ENCODE measurements around the gene UBE3C.
"Not testable (repeated sequence)": the region's sequence is repeated elsewhere in the genome, so short reads cannot be mapped to it uniquely, and the experiment has no call there.

Gene UBE3C

DNA sequence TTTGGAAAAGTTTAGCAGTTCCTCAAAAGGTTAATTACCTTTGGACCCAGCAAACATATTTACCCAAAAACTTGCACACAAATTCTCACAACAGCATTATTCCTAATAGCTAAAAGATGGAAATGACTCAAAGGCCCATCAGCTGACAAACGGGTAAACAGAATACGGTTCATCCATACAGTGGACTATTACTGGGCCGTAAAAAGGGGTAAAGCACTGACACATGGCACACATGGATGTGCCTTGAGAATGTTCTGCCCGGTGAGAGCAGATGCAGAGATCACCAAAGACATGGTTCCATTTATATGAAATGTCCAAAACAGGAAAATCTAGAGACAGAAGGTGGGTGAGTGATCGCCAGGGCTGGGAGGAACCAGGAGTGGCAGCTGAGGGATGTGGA, 102.9 kb downstream of the UBE3C start:
- DNase-seq: no peak

DNA sequence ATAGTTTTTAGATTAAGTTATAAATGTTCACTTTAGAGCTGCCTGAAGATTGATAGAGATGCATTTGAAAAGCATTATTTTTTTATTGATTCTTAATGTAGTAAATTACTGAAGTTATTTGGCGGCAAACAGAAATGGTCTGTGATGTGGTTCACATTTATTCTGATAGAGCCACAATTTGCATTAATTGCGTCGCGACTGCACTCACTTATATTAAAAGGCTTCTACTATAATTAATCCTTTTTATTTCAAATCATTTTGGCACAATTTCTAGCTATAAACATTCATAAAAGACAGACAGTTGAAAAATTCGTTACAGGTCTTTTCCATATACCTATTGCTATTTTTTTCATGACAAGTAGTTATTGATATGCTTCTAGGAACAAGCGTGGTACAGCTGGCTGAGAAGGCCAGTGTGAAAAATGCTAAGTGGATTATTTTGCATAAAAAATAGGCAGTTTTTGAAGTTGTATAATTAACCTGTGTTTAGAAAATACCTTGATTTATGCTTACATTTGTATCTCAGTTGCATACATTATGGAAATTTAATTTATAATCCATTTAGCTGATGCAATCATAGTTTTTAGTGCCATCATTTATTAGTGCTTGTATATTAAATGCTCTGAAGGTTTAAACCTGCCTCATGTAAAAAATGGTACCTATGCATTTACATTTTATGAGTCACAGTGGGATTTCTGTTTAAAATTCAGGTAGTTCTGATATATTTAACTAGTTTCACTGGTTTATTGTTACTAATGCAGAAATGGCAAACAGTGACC, 106.0 kb downstream of the UBE3C start:
- no peak for DNase-seq

DNA sequence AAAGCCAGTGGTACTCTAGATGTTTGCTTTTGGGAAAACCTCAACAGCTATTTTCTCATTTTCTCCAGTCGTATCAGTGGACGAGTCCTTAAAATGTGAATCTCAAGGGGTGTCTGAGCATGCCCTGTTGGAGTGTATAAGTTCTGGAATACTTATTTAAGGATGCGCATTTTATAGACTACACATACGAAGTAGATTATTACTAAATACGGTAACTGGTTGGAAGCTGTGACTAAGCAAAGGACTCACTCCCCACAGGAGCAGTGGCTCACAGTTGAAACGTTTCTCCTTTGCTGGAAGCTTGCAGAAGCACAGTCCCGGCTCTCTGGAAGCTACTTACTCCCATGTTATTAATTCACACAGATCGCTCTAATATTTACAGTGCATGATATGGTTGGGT, 107.3 kb downstream of the UBE3C start:
- DNase-seq: no peak

DNA sequence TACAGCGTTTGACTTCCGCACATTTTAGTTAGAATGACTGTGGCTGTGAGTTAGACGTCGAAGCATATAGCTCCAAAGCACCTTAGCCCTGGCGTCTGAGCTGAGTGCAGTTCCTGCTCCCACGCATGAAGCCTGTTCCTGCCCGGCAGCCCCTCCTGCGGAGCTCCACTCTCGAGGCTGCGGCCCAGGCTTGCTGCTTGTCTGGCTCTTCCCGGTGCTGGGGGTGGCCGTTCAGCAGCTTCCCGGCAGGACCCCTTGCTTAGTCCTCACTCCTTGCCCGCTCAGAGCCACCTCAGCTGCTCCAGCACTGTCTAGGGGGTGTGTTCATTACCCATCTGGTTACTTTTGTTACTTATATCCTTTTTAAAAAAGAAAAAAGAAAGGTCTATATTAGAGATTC, 109.9 kb downstream of the UBE3C start:
- DNase-seq: no peak

DNA sequence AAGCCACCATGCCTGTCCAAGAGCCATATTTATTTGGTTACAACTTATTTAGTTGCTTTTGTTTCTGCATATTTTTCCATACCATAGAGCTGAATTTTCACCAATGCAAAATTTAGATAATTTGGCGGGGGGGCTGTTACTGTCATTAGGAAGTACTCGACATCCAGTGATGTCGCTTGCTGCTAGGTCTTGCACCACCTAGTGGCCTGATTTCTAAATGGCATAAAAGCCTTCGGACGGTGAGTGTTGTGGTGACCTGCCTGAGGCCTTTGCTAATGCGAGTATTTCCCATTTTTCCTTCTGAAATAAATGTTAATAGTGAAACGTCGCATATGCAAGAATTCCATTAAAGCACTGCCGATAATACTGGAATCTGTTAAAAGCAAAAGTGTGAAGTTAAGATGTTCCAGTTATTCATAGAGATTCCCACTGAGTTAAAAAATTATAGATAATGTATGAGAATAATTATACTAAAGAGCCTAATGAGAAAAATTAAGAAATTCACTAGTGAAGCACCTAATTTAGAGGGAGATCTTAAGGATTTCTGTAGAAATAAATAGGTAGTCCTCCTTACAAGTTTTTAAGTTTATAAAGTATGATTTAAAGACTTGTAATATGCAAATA, 112.0 kb downstream of the UBE3C start:
- peak; percentile 70 for DNase-seq

DNA sequence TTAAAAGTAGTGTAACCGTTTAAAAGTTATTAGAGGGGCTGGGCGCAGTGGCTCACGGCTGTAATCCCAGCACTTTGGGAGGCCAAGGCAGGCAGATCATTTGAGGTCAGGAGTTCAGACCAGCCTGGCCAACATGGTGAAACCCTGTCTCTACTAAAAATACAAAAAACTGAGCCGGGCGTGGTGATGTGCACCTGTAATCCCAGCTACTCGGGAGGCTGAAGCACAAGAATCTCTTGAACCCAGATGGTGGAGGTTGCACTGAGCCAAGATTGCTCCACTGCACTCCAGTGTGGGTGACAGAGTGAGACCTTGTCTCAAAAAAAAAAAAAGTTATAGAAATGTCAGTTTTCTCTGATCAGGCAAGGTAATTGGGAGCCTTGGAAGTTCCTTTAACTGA, 113.1 kb downstream of the UBE3C start:
- DNase-seq: not testable (repeated sequence)

DNA sequence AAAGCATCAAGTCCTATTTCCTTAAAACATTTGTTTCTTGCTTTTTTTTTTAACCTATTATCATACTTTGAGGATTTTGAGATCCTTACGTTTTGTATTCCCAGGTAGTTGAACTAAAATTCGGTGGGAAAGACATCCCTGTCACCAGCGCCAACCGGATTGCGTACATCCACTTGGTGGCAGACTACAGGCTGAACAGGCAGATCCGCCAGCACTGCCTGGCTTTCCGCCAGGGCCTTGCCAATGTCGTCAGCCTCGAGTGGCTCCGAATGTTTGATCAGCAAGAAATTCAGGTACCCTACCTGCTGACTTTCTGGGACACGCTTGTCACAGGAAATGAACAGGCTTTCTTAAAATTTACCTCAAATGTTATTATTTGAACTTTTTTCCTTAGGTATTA, 115.1 kb downstream of the UBE3C start:
- no peak for DNase-seq

DNA sequence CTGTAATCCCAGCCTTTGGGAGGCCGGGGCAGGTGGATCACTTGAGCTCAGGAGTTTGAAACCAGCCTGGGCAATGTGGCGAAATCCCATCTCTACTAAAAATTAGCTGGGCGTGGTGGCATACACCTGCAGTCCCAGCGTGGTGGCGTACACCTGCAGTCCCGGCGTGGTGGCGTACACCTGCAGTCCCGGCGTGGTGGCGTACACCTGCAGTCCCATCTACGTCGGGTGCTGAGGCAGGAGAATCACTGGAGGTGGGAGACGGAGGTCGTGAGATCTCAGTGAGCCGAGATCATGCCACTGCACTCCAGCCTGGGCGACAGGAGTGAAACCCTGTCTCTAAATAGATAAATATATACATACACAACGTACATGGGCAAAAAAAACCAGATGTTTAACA, 116.1 kb downstream of the UBE3C start:
- not testable (repeated sequence) for DNase-seq

DNA sequence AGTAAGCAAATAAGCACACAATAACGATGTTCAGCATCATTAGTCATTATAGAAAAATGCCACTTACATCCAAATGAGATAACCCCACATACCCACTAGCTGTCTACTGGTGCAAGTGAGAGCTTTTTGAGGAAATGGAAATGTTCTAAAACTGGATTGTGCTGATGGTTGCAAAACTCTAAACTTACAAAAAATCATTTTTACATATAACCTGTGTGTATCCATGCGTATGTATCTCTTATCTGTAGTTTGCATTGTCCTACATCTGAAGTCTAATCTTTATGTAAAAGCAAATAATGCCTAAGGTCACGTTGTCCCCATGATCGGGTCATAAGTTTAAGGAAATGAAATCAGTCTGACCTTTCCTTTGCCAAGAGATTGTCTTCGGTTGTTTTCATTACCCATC, 116.5 kb downstream of the UBE3C start:
- DNase-seq: no peak

DNA sequence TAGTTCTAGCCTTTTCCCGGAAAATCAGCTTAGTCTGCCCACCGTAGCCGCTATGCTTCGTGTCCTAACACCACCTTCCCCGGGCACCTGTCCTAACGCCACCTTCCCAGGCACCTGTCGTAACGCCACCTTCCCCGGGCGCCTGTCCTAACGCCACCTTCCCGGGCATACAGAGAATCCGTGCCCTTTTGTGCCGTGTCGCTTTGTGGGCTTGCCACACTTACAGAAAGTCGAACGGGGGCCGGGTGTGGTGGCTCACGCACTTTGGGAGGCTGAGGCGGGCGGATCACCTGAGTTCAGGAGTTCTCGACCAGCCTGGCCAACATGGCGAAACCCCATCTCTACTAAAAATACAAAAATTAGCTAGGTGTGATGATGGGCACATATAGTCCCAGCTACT, 124.4 kb downstream of the UBE3C start:
- DNase-seq: peak; percentile 48

DNA sequence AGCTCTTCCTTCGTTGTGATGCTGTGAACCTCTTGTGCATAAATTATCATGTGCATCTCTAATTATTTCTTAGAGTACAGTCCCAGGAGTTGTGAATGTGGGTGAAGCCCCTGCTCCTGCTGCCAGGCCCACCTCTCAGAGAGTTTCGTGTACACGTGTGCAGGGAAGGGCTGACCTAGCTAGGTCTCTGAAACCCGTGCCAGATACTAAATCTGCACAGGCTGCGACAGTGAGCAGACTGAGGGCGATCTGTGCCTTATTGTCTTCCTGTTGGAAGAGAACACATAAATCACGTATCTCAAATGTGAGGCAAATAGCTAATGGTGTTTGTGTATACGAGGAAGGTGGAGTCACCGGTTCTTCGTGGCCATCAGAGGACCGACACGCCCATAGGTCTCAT, 126.3 kb downstream of the UBE3C start:
- peak; percentile 38 for DNase-seq

DNA sequence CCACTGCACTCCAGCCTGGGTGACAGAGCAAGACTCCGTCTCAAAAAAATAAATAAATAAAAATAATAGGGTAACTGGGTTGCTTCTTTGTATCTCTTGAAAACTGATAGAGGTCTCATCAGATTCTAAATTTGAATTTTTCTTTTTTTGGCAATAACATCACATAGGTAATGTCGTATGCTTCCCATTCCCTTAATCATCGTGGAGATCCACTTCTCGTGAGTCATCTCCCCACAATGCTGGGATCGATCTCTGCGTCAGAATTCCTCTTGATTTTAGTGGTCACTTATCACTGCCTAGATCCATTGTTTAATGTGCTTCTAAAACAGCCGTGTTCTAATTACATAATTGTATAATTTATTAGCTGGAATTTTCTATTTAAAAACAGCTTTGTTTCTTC, 127.5 kb downstream of the UBE3C start:
- no peak for DNase-seq

DNA sequence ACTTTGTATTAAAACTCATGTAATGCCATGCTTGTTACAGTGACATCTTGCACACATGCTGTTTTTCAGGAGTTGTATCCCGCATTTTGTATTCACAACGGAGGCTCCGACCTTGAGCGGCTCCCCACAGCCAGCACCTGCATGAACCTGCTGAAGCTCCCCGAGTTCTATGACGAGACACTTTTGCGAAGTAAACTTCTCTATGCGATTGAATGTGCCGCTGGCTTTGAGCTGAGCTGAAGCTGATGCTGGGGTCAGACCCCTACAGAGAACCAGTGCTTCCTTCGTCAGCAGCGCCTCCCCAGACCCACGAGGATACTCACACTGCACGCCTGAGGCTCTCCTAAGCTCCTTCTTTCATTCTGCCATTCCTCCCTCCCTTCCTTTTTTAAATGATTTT, 128.8 kb downstream of the UBE3C start:
- no peak for DNase-seq

DNA sequence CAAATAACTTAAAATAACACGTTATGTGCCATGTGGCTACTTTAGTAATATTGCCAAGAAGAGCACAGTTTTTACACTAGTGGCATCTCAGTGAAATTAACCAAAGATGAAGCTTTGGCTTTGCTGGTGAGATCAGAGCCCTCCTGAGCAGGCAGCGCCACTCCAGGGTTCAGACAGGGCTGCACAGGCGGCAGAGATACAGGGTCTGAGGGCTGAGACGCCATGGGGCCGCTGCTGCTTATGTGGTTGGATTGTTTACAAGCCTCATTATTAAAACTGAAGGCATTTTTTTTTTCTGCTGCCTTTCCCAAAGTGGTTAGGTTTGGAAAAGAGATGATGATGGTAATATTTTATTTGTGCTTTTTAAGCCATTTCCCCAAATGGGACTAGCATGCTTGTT, 129.2 kb downstream of the UBE3C start:
- peak; percentile 19 for DNase-seq

DNA sequence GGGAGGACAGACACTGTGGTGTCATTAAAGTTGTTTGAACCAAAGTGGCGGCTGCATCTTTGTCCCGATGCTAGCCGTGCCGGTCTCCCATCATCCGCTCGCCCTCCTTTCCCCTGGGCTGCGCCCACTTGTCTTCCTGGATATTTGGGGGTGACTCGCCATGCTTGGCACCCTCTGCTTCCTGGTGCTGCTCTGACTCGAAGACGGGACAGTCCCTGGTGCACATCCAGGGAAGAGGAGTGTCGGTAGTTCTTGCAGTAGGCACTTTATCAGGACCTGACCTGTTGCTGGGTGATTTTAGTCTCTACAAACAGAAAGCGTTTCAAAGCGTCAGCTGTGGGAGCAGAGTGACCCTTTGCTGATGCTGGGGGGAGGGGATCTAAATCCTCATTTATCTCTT, 129.8 kb downstream of the UBE3C start:
- peak; percentile 40 for DNase-seq

DNA sequence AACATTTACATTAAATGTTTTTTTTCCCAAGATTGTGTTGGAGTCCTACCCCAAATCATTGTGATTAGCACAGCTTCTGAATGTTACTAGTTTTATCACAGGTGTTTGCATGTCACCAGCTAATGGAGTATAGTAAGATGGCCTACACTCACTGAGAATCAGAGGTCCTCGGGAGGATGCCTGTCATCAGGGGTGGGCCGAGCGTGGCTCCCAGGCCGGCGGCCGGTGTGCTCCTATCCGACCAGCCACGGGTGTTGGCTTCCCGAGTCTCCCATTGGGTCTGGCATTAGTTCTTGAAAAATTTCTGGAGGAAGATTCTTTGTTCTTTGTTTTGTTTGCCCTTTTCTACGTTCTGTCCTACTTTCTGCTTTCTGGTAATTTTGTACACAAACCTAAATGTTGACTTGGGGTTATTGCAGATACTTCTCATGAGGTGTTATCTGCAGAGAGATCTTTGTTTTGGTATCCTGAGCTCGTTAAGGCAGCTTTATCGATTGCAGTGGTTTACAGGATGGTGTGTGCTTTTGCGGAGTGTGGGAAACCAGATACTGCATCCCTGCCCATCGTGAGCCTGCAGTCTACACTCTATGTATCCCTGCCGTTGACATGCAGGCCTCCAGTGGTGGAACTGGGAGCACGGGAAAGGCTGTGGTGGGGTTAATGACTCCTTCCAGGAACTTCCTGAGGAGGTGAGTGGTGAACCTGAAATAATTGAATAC, 130.8 kb downstream of the UBE3C start:
- DNase-seq: peak; percentile 15

DNA sequence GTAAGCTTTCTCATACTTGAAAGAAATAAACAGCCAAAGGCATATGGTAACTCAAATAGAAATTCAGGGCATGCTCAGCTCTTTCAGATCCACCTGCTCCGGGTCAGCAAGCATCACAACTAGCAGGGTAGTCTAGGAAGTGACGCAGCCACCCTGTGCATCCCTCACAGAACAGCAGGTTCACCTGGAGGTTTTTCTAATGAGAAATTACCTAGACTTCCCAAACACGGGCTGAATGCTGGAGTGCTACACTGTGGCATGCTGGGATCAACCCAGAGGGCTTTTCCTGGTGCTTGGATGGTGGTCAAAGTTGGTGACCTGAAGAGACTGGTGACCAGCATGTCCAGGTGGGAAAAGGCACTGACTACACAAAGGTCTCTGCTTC, 131.3 kb downstream of the UBE3C start:
- DNase-seq: no peak

DNA sequence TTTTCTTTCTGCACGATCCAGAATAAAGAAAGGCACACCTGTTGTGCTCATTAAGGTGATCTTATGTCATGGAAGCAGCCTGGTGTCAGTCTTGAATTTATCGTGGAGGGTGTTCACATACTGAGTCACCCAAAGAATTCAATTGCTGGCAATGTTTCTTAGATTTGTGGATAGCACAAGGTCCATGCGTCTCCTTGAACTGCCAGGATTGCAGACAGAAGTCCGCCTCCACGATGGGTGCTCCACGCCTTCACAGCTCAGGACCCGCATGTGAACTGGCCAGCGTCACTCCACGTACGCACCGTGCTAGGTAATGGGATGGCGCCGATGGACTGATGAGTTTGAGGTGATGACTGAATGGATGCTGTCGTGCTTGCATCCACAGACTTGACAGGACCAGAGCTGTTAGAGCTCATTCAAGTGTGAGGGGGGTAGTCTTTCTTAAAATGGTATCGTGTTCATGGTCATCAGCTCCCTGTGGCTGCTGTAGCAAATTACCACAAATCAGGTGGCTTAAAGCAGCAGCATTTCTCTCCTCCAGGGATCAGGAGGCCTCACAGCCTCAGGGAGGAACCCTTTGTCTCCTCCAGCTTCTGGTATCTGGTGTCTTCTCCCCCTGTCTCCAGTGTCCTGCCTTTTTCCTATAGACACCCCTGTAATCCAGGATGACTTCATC, 132.7 kb downstream of the UBE3C start:
- DNase-seq: no peak

DNA sequence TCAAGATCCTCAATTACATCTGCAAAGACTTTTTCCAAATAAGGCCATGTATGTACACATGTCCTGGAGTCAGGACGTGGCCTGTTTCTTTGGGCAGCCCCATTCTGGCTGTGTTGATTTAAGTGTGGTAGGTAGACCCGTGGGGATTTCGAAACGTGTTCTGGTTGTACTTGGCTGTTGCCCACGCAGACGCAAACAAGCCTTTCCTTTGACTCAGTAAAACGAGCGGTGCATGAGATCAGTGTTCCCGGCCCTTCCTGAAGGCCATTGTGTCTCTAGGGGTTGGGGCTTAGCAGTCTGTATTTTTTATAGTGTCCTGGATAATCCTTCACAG, 133.2 kb downstream of the UBE3C start:
- DNase-seq: no peak

DNA sequence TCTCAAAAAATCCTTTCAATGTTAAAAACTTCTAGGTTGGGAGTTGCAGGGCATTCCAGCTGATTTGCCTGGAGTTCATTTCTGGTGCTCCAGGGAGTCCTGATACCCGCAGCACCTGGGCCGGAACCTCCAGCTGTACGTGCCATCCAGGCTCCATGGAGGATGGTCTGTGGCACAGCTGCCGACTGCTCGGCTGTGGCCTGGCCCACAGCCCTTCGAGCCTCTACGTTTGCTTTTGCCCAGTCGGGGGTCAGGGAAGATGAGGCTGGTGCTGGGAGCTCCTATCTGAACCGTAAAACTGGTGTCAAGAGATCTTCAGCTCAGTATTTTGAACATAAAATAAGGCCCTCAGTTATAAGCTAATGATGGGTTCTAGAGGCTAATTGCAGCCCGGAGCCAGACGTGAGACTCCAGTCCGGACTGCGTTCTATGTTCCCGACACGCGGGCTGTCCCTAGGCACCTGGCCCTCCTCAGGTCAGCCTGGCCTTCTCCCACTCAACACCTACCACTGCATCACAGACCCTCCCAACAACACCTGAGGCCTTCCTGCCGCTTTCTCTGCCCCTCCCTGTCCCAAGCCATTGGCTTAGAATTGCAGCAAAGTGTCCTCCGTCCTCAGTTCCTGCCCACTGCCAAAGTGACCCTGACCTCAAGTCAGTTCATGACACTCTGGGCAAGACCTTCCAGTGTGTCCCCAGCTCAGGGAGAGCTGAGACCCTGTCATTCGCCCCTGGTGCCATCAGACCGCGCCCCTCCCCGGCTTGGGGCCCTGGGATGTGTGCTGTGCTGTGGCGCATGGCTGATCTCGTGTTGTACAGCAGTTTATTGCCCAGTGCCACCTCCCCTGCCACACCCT, 133.9 kb downstream of the UBE3C start:
- no peak for DNase-seq

DNA sequence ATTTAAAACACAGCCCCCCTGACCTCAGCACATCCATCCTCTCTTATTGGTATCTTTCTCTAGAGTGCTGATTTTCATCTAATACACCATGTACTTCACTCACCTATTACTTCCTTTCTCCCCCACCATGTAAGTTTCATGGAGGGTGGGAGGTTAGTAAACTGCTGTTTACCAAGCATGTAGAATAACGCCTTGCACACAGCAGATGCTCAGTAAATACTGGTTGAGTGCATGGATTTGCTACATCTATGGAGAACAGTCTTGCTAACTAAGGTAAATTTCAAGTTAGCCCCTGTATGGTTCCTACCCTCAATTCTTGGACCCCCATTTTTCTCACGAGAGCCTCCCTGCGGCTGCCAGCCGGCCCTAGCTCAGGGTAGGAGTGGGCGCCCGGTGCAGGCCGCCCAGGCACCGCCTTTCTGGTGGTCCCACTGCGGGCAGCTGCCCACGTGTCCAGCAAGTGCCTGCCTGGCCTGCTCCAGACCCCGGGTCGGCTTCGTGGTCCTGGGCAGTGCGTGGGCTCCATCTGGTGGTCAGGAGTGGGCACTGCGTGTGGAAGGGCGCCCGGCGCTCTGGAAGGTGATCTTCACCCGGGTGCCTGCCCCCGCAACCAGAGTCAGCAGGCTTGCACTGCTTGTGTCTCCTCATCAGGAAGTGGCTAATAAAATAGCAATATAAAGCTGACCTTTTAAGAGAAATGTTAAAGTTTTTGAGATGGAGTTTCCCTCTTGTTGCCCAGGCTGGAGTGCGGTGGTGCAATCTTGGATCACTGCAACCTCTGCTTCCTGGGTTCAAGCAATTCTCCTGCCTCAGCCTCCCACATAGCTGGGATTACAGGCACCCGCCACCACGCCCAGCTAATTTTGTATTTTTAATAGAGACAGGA, 134.7 kb downstream of the UBE3C start:
- peak; percentile 87 for DNase-seq
